HepG2 (cell line): Measurements from ENCODE around the gene CNP. TPM values are rescaled to one million over a fixed set of nuclear protein-coding genes. Genes with fewer than 3 reads are reported as not detected.

Experiments
- ATAD3A ChIP-seq: sonication (generic); formaldehyde crosslinking; IDR thresholded peaks from 2 replicates; pipeline ENCODE4 v1.4.0; 2020; ENCODE audit warnings: missing genetic modification reagents
- BCLAF1 ChIP-seq: fragments of 450-650 bp; IDR thresholded peaks from 2 replicates; pipeline ENCODE4 v1.6.1; 2017; ENCODE audit warnings: mild to moderate bottlenecking
- FOXA3 ChIP-seq: IDR thresholded peaks from 2 replicates; pipeline ENCODE4 v1.6.1; 2016; ENCODE audit warnings: missing genetic modification reagents, missing compliant biosample characterization
- HNF4A ChIP-seq: sonication (generic); formaldehyde crosslinking; IDR thresholded peaks from 2 replicates; pipeline ENCODE4 v1.4.0; 2020; ENCODE audit warnings: missing genetic modification reagents
- HOXA7 ChIP-seq: sonication (generic); formaldehyde crosslinking; IDR thresholded peaks from 2 replicates; pipeline ENCODE4 v1.8.1; 2022; ENCODE audit warnings: mild to moderate bottlenecking, missing genetic modification reagents, moderate library complexity
- KDM2A ChIP-seq: sonication (generic); formaldehyde crosslinking; IDR thresholded peaks from 2 replicates; pipeline ENCODE4 v1.4.0; 2020; ENCODE audit warnings: low read depth, missing genetic modification reagents, borderline replicate concordance
- MTA1 ChIP-seq: sonication (generic); formaldehyde crosslinking; IDR thresholded peaks from 2 replicates; pipeline ENCODE4 v1.4.0; 2020; ENCODE audit warnings: missing genetic modification reagents, mild to moderate bottlenecking, borderline replicate concordance
- MTERF4 ChIP-seq: sonication (generic); formaldehyde crosslinking; IDR thresholded peaks from 2 replicates; pipeline ENCODE4 v1.8.0; 2023; ENCODE audit warnings: mild to moderate bottlenecking, missing genetic modification reagents
- MXI1 ChIP-seq: IDR thresholded peaks from 3 replicates; pipeline ENCODE4 v1.6.1; 2012; ENCODE audit warnings: low read depth, low read length, inconsistent platforms, borderline replicate concordance
- NRL ChIP-seq: sonication (generic); formaldehyde crosslinking; IDR thresholded peaks from 2 replicates; pipeline ENCODE4 v1.5.0; 2020; ENCODE audit warnings: missing genetic modification reagents, mild to moderate bottlenecking, moderate library complexity, borderline replicate concordance
- RCOR2 ChIP-seq: IDR thresholded peaks from 2 replicates; pipeline ENCODE4 v1.6.1; 2016; ENCODE audit warnings: missing biosample characterization, missing genetic modification reagents
- TOPORS ChIP-seq: sonication (generic); formaldehyde crosslinking; IDR thresholded peaks from 2 replicates; pipeline ENCODE4 v1.8.0; 2023; ENCODE audit warnings: mild to moderate bottlenecking, missing genetic modification reagents
- ZBTB34 ChIP-seq: sonication (generic); formaldehyde crosslinking; IDR thresholded peaks from 2 replicates; pipeline ENCODE4 v1.8.0; 2022; ENCODE audit warnings: mild to moderate bottlenecking, missing genetic modification reagents
- ZFP37 ChIP-seq: sonication (generic); formaldehyde crosslinking; IDR thresholded peaks from 2 replicates; pipeline ENCODE4 v1.4.0; 2020; ENCODE audit warnings: missing genetic modification reagents, borderline replicate concordance
- ZNF20 ChIP-seq: sonication (generic); formaldehyde crosslinking; IDR thresholded peaks from 2 replicates; pipeline ENCODE4 v1.4.0; 2020; ENCODE audit warnings: mild to moderate bottlenecking, moderate library complexity, missing genetic modification reagents
- ZNF333 ChIP-seq: sonication (generic); formaldehyde crosslinking; IDR thresholded peaks from 2 replicates; pipeline ENCODE4 v1.4.0; 2020; ENCODE audit warnings: mild to moderate bottlenecking, missing genetic modification reagents, borderline replicate concordance
- ZNF335 ChIP-seq: sonication (generic); formaldehyde crosslinking; IDR thresholded peaks from 2 replicates; pipeline ENCODE4 v1.4.0; 2020; ENCODE audit warnings: missing genetic modification reagents
- ZNF547 ChIP-seq: sonication (generic); formaldehyde crosslinking; IDR thresholded peaks from 2 replicates; pipeline ENCODE4 v1.5.1; 2020; ENCODE audit warnings: mild to moderate bottlenecking, missing genetic modification reagents
- ZNF557 ChIP-seq: sonication (generic); formaldehyde crosslinking; IDR thresholded peaks from 2 replicates; pipeline ENCODE4 v1.4.0; 2020; ENCODE audit warnings: missing genetic modification reagents
- ZNF558 ChIP-seq: sonication (generic); formaldehyde crosslinking; IDR thresholded peaks from 2 replicates; pipeline ENCODE4 v1.9.0; 2022; ENCODE audit warnings: mild to moderate bottlenecking, missing genetic modification reagents, borderline replicate concordance
- ZNF883 ChIP-seq: sonication (generic); formaldehyde crosslinking; IDR thresholded peaks from 2 replicates; pipeline ENCODE4 v1.5.1; 2020; ENCODE audit warnings: mild to moderate bottlenecking, missing genetic modification reagents; ENCODE audit errors: not compliant biosample characterization
- polyA plus RNA-seq, 8 experiments: library from polyadenylated mRNA; depleted of rRNA in 3 of 8; stranded (reverse) in 7 of 8; unstranded in 1 of 8; fragments of >200 nt; fragmentation: Illumina TruSeq in 4 of 8; extraction: Trizol in 4 of 8; gene quantifications; 2 replicates each; pipeline versions ENCODE4 v1.2.1 to v1.2.3, GENCODE V29; 2011 to 2016; ENCODE audit warnings: low read depth in 4 of 8, missing spikeins in 1 of 8, mixed read lengths in 1 of 8; ENCODE audit not compliant: insufficient read depth in 1 of 8
- total RNA-seq, 5 experiments: library from RNA; depleted of rRNA; stranded (reverse); fragments of >200 nt; fragmentation: Illumina TruSeq; extraction: Trizol; gene quantifications; 2 replicates each; pipeline ENCODE4 v1.2.3, GENCODE V29; 2016; ENCODE audit warnings: low read depth in 1 of 5
- TF ChIP-seq, protein P1 (sequence below): sonication (generic); formaldehyde crosslinking; IDR thresholded peaks from 2 replicates; pipeline ENCODE4; 2020; ENCODE audit warnings: missing genetic modification reagents, mild to moderate bottlenecking, borderline replicate concordance

The CNP gene
- total and polyA plus RNA-seq, 2 of the 13 experiments (the other 11 are each of a cell fraction or from before 2014, with no cell fraction given) = 97.2 to 161 TPM

- TF ChIP-seq, protein P1, sequence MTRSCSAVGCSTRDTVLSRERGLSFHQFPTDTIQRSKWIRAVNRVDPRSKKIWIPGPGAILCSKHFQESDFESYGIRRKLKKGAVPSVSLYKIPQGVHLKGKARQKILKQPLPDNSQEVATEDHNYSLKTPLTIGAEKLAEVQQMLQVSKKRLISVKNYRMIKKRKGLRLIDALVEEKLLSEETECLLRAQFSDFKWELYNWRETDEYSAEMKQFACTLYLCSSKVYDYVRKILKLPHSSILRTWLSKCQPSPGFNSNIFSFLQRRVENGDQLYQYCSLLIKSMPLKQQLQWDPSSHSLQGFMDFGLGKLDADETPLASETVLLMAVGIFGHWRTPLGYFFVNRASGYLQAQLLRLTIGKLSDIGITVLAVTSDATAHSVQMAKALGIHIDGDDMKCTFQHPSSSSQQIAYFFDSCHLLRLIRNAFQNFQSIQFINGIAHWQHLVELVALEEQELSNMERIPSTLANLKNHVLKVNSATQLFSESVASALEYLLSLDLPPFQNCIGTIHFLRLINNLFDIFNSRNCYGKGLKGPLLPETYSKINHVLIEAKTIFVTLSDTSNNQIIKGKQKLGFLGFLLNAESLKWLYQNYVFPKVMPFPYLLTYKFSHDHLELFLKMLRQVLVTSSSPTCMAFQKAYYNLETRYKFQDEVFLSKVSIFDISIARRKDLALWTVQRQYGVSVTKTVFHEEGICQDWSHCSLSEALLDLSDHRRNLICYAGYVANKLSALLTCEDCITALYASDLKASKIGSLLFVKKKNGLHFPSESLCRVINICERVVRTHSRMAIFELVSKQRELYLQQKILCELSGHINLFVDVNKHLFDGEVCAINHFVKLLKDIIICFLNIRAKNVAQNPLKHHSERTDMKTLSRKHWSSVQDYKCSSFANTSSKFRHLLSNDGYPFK (CRISPR knock-in tag) = peak; percentile 87
- TF ChIP-seq ZNF547 (CRISPR knock-in tag) (peak; percentile 96), ZNF333 (peak; percentile 83), BCLAF1 (no peak), ZNF883 (CRISPR knock-in tag) (peak; percentile 88), MTA1 (CRISPR knock-in tag) (peak; percentile 60), ZNF557 (CRISPR knock-in tag) (peak; percentile 95), MTERF4 (CRISPR knock-in tag) (peak; percentile 91), ZFP37 (peak; percentile 97), FOXA3 (CRISPR knock-in tag) (peak; percentile 76), KDM2A (CRISPR knock-in tag) (peak; percentile 94), ZNF335 (CRISPR knock-in tag) (peak; percentile 52; the same call in 1 of the 2 replicates), ZBTB34 (CRISPR knock-in tag) (0 out of 2 replicates have a peak, but pooled peaks have one; percentile 43), NRL (peak; percentile 72; the same call in 1 of the 2 replicates), RCOR2 (CRISPR knock-in tag) (peak; percentile 88), ATAD3A (CRISPR knock-in tag) (no peak), ZNF558 (CRISPR knock-in tag) (no peak), HOXA7 (CRISPR knock-in tag) (no peak), ZNF20 (CRISPR knock-in tag) (no peak), MXI1 (peak; percentile 79; the same call in 1 of the 3 replicates), TOPORS (CRISPR knock-in tag) (no peak), HNF4A (CRISPR knock-in tag) (peak; percentile 46)
Measured at GRCh38 chr17:41930009-41930832, 36.4 kb upstream of the CNP start, which contains the start of gene ODAD4 (continued).
